KMS-11 (cell line): ENCODE measurements around the gene DLK1.

Source experiments
- H2AFZ ChIP-seq: fragments of 200-600 bp; sonication (generic); 2 replicates; pipeline ENCODE4 v1.6.1; 2016; ENCODE audit warnings: antibody characterized with exemption, mixed run types, low read depth
- H3K27ac ChIP-seq: fragments of 200-600 bp; sonication (generic); 2 replicates; pipeline ENCODE4 v1.6.1; 2016; ENCODE audit warnings: mild to moderate bottlenecking, mixed run types
- H3K27me3 ChIP-seq: fragments of 200-600 bp; sonication (generic); 2 replicates; pipeline ENCODE4 v1.6.1; 2017; ENCODE audit warnings: mild to moderate bottlenecking, low read depth, mixed run types, moderate library complexity; ENCODE audit not compliant: insufficient read depth
- H3K36me3 ChIP-seq: fragments of 200-600 bp; sonication (generic); 2 replicates; pipeline ENCODE4 v1.6.1; 2017; ENCODE audit warnings: mild to moderate bottlenecking, mixed run types; ENCODE audit not compliant: insufficient read depth
- H3K4me1 ChIP-seq: fragments of 200-600 bp; sonication (generic); 2 replicates; pipeline ENCODE4 v1.6.1; 2016; ENCODE audit warnings: mild to moderate bottlenecking, low read depth, mixed run types; ENCODE audit not compliant: poor library complexity, severe bottlenecking
- H3K4me2 ChIP-seq: fragments of 200-600 bp; sonication (generic); 2 replicates; pipeline ENCODE4 v1.7.0; 2016; ENCODE audit warnings: mild to moderate bottlenecking, mixed run types
- H3K4me3 ChIP-seq: fragments of 200-600 bp; sonication (generic); IDR thresholded peaks from 2 replicates; pipeline ENCODE4 v1.6.1; 2017; ENCODE audit warnings: low read depth, low read length, mixed read lengths; ENCODE audit not compliant: insufficient read depth
- H3K79me2 ChIP-seq: fragments of 200-600 bp; sonication (generic); 2 replicates; pipeline ENCODE4 v1.6.1; 2016; ENCODE audit warnings: low read depth, mixed run types; ENCODE audit not compliant: insufficient read depth
- H3K9ac ChIP-seq: fragments of 200-600 bp; sonication (generic); 2 replicates; pipeline ENCODE4 v1.6.1; 2016; ENCODE audit warnings: mild to moderate bottlenecking, mixed run types
- H4K20me1 ChIP-seq: fragments of 200-600 bp; sonication (generic); 2 replicates; pipeline ENCODE4 v1.6.1; 2016; ENCODE audit warnings: mild to moderate bottlenecking, mixed run types; ENCODE audit not compliant: insufficient read depth
- CTCF ChIP-seq: fragments of 200-600 bp; sonication (generic); conservative IDR thresholded peaks from 2 replicates; pipeline ENCODE4 v1.6.1; 2017; ENCODE audit warnings: low read depth, mild to moderate bottlenecking, antibody characterized with exemption, low read length, moderate library complexity, mixed read lengths

DLK1 gene

GRCh38 chr14:100721568-100721967 lies 5.1 kb upstream of the DLK1 start:
- peaks cover 39% of the 10 kb centered on the region; the same call in 1 of the 2 replicates for H3K27me3 ChIP-seq
- no peak overlapping the region for H3K4me2 ChIP-seq
- H4K20me1 ChIP-seq = no peaks in the 10 kb centered on the region
- no peaks in the 10 kb centered on the region for H3K4me1 ChIP-seq
- H3K79me2 ChIP-seq = no peaks in the 10 kb centered on the region
- H3K9ac ChIP-seq = no peak overlapping the region
- H3K27ac ChIP-seq = no peak overlapping the region
- no peak for TF ChIP-seq CTCF
- no peak overlapping the region for H3K4me3 ChIP-seq
- no peak overlapping the region for H2AFZ ChIP-seq
- H3K36me3 ChIP-seq = no peaks in the 10 kb centered on the region

- Histone ChIP-seq H3K27me3 (peaks cover 39% of the 10 kb centered on the region; the same call in 1 of the 2 replicates), H3K36me3 (no peaks in the 10 kb centered on the region)
These were observed 4.3 kb upstream of the DLK1 start for GRCh38 chr14:100722367-100722766.

GRCh38 chr14:100723135-100723829 lies 3.4 kb upstream of the DLK1 start:
- H3K36me3 ChIP-seq = no peaks in the 10 kb centered on the region
- H3K4me2 ChIP-seq = no peak overlapping the region
- no peak overlapping the region for H3K9ac ChIP-seq
- H2AFZ ChIP-seq = no peak overlapping the region
- H3K27me3 ChIP-seq = peaks cover 36% of the 10 kb centered on the region; the same call in 1 of the 2 replicates
- no peaks in the 10 kb centered on the region for H3K79me2 ChIP-seq
- H4K20me1 ChIP-seq = no peaks in the 10 kb centered on the region
- no peak overlapping the region for H3K4me3 ChIP-seq
- H3K27ac ChIP-seq = no peak overlapping the region
- H3K4me1 ChIP-seq = no peaks in the 10 kb centered on the region
- no peak for TF ChIP-seq CTCF

More at GRCh38 chr14:100722367-100722766, 4.3 kb upstream of the DLK1 start:
- H3K9ac ChIP-seq = no peak overlapping the region
- no peak overlapping the region for H2AFZ ChIP-seq
- no peaks in the 10 kb centered on the region for H4K20me1 ChIP-seq
- H3K4me3 ChIP-seq = no peak overlapping the region
- H3K4me1 ChIP-seq = no peaks in the 10 kb centered on the region
- no peaks in the 10 kb centered on the region for H3K79me2 ChIP-seq
- H3K4me2 ChIP-seq = no peak overlapping the region
- no peak overlapping the region for H3K27ac ChIP-seq
- no peak for TF ChIP-seq CTCF

GRCh38 chr14:100723830-100724437 lies 2.8 kb upstream of the DLK1 start:
- no peak overlapping the region for H3K9ac ChIP-seq
- peaks cover 30% of the 10 kb centered on the region; the same call in 1 of the 2 replicates for H3K27me3 ChIP-seq
- no peaks in the 10 kb centered on the region for H3K4me1 ChIP-seq
- no peaks in the 10 kb centered on the region for H4K20me1 ChIP-seq
- no peaks in the 10 kb centered on the region for H3K79me2 ChIP-seq
- H3K27ac ChIP-seq = no peak overlapping the region
- no peak overlapping the region for H2AFZ ChIP-seq
- TF ChIP-seq CTCF = no peak
- no peak overlapping the region for H3K4me3 ChIP-seq
- H3K4me2 ChIP-seq = no peak overlapping the region
- no peaks in the 10 kb centered on the region for H3K36me3 ChIP-seq
